HPDE6-E6E7 (cell line): ENCODE data around the gene NFIA.
"Not testable (repeated sequence)": the region's sequence is repeated elsewhere in the genome, so short reads cannot be mapped to it uniquely, and the experiment has no call there.

Experiments used
- DNase-seq: peaks from one replicate; pipeline ENCODE4 v3.0.0; 2011; ENCODE audit warnings: missing footprints; ENCODE audit errors: extremely low spot score

Gene NFIA

DNA sequence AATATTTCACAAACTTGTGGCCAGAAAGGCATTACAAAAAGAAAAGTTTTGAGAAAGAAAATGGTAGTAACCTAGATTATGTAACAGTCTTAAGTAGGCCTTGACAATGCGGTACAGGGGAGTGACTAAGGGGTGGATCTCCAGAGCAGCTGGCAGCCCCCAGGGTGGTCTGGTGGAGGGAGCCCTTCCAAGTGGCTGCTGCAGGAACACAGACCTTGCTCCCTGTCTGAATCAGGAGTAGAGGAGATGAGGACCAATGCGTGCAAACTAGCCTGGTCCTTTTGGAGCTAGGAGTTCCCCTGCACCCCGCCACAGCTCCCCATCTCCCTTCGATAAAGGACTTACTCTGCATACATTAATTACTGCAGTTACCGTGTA, 189.0 kb downstream of the NFIA start:
- no peak for DNase-seq

DNA sequence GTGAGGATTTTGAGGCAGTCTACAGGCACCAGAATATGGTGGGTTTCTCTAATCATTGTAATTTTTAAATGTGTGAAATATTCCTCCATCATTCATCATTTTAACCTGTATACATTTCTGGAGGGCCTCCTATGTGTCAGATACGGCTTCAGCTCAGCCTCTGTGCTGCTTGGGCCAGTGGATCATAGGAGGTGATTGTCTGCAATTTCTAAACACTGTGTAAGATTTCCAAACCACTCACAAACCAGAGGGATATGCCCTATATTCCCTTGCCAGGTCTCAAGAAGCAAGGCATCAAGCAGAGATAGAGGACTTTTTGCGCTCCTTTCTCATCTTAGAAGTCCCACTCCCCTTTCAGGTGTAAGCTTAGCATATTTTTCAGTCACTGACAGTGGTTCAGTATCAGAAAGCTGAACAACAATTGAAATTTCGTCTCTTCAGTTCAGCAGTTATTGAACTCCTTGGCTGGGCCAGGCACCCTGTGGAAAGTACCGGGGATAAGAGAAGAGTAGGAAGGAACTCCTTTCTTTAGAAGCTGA, 190.9 kb downstream of the NFIA start:
- no peak for DNase-seq

DNA sequence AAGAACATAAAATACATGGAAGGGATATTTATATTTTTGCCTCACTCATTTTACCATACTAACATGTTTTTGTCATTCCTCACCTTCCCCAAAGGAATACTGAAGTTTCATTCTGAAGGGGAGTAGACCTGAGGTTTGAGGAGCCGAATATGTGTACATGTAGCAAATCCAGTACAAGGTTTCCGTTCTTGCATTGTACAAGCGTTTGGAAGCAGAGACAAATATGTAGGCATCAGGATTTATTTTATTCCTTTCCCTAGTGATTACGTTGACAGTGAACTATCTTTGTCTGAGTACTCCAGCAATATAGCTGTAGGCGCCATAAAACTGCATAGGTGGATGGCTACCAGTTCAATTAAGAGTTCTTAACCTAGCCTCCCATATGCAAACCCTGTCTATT, 191.5 kb downstream of the NFIA start:
- no peak for DNase-seq

DNA sequence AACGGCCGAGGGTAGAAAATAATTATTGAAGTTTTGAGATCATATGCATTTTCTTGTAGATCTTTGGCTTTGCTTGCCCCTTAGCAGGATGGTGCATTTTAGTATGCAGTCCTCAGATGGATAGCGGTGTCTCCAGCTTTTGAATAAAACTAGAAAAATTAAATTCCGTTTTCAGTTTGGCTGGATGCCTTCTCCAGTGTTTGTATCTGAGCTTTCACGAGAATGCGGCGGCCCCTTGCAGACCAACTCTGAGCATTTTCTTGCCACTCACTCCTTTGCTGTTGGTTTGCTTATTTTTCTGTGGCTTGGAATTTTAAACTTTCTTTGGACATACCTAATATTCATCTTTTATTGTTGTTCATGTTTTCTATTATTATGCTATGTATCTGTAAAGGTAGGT, 192.6 kb downstream of the NFIA start:
- no peak for DNase-seq

DNA sequence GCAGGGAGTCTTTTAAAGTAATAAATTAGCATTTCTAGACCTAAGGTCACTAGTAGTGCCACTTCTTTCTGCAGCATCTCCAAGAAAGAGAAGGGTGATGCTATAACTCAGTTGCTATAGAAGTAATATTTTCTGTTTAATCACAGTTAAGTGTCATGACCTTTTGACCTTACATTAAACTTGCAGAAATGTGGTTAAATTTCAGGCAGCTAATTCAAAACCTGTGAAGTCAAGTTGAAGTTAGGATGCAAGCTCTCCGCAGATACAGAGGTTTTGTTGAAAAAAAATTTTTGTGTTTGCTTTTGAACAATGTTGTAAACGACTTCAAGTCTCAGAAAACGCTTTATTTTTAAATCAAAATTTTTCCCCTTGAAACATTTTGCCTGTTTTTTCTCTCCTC, 193.9 kb downstream of the NFIA start:
- no peak for DNase-seq

DNA sequence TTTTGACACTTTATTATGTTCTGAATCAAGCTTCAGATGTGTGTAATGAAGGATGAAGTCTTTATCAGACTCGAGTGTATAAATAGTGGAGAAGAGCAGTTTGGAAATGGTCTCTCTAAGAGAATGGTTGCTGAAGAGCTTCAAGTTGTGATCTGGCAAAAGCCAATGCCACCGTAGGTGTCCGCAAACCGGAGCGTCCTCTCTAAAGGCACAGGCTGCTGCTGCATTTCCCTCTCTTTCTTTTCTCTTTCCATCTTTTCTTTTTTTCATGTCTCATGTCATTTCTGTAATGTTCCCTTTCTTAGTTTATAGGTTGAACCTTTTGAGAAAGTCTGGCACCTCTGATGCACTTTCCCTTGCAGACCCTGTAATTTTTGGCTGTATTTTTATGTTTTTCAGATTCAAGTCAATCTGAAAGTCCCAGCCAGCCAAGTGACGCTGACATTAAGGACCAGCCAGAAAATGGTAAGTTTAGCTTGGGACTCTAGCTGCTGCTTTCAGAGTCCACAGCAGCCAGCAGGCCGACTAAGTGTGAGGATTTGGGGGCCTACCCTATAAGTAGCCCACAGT, 194.8 kb downstream of the NFIA start:
- no peak for DNase-seq

DNA sequence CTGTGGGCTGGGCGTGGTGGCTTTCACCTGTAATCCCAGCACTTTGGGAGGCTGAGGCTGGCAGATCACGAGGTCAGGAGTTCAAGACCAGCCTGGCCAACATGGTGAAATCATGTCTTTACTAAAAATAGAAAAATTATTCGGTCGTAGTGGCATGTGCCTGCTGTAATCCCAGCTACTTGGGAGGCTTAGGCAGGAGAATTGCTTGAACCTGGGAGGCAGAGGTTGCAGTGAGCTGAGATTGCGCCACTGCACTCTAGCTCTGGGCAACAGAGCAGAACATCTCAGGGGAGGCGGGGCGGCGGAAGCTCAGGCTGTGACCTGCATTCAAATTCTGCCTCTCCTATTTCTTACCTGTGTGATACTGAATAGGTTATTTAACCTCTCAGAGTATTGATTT, 196.1 kb downstream of the NFIA start:
- DNase-seq = not testable (repeated sequence)

DNA sequence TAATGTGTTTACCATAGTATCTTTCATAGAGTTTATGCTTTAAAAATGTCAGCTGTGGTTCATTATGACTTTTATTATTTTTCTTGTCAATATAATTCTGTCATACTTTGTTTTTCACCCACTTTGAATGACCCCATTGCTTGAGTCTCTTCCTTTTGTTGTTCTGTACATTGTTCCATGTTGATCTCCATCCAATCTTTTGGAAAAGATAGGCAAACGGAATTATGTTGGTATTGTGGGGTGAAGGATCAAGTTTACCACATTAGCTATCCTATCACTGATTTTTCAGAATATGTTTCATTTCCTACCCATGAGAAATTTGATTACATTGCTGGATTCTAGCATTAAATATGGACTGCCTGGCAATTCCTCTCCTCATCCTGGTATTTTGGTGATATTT, 196.6 kb downstream of the NFIA start:
- no peak for DNase-seq

DNA sequence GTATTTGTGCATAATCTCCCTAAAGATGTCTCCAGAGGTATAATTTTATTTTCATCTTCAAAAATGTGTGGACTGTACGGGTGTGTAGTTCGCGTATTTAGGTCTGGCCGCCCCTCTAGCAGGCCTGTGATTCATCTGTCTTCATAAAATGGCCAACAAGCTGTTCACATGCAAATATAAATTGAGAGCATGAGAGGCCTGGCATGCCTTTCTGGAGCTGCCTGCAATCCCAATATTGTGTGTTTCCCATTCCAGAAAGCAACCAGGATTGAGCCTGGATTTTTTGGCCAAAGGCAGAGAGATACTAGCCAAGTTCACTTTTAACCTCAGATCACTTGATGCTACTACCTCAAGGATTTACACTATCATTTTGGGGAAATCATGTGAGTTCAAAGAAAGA, 197.2 kb downstream of the NFIA start:
- no peak for DNase-seq

DNA sequence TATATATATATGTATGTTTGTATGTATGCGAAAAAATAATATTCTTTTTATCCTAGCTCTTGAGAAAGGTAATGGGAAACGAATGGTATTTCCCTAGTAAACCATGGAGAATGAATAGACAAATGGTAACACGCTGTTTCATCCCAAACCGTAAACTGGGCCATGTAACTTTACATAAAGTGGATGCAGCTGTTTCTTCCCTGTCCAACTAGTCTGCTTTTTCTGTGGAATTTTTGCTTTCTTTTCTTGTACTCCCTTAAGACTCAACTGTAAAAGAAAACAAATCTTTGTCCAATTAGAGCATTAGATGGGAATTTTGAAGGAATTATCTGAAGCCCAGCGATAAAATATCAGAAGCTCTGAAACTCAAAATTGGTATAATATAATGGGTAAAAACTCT, 198.1 kb downstream of the NFIA start:
- DNase-seq = no peak

DNA sequence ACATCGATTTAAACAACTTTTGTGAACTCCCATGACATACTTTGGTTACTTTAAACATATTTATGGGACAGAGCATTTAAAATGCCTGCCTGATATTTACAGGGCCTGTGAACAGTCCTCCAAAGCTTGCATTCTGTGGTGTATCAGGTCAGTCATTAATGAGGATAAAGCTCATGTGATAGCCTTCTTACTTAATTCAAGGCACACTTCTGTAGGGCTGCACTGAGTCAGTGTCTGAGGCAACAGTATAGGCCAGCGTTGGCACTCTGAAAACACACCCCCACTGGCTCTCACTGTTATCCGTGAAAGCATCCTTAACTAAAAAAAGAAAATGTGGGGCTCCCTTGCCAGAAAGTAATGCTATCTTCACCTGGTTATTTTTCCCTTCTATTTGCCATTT, 200.0 kb downstream of the NFIA start:
- DNase-seq = no peak

DNA sequence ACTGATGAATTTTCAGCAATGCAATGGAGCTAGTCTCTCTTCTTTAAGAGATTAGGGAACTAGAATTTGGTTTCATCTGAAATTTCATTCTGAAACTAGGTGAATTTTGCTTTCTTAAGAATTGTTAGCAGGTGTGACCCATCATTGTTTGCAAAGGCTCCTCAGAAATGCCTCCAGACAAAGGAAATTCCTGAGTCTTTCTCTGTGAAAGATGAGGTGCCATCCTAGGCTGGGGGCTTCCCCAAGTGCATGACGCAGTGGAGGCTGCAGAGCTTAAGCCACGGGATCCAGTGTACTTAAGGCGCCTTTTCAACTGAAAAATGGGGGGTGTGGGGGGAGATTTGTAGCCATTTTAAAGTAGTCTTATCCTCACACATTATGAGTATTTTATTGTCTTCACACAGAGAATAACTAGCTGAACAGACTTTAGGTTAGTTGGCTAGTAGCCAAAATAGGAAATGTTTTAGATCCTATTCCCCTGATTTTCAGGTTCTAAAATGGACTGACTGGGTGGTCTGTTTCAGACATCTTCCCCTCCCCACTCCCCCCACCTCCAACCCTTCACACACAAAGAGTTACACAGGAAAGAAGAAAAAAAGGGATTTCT, 202.0 kb downstream of the NFIA start:
- DNase-seq = no peak

DNA sequence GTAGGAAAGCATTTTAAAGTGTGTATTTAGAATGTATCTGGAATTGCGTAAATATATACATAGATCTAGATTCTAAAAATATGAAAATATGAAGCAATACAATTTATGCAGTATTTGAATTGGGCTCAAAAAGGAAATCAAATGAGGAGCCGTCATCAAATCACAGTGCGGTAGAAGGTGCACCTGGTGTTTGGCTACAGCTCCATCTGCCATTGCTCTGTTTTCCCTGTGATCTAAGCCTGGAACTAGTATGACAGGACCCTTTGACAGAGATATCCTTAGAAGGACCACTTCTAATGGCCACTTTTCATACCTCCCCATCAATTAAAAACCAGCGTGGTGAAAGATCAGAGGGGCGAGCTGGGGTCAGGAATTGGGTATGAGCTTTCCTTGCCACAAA, 202.6 kb downstream of the NFIA start:
- no peak for DNase-seq

DNA sequence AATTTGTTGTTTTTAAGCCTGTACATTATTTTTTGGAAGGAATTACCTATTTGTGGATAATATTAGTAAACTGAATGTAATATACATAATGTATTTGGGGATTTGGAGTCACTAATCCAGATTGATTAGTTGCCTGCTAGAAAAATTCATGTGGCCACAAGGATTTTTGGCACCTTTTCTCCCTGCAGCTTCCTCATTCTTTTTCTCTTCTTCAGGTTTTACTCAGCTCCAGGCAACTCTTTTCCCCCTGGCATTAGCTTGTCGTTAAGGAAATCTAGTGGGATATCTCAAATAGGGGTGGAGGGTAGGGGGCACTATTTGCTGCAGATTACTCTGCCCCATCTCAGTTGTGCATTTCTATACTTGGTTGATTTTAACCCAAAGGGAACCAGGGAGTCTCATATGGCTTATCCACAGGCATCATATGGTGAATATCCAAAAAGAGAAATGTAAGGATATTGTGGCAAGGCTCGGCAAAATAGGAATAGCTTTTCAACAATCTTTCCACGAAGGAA, 203.1 kb downstream of the NFIA start:
- DNase-seq = no peak

DNA sequence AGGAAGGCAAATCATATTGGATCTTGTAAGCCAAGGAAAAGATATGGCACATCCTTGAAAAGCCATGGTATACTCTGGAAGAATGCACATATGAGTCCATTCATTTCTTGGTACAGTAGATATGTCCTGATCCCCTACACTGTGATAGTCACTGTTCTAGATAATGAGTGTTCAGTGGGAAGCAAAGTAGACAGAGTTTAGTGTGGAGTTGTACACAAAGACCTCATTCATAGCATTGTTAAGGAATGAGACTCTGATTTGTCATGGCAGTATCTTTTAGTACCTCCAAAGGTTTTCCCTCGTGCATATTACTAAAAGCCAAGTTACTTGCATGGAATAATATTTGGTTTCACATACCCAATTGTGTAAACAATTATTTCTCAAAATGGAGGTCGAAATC, 204.7 kb downstream of the NFIA start:
- DNase-seq = no peak

DNA sequence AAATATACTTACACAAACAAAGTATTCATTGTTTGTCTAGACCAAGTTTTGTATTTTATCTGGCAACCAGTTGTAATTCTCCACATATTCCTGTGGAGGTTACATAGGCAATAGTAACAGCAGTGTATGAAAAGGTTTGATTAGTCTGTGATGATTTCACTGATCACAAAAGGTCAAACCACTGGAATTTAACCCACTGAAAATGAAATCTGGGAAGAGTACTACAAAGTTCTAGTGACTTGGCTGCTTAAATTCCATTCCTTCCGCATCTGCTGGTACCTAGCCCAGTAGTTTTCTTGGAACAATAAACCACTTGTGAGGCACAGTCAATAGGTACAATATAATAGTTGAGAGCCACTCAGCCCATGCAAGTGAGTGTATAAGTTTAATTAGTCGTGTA, 205.4 kb downstream of the NFIA start:
- DNase-seq = no peak

DNA sequence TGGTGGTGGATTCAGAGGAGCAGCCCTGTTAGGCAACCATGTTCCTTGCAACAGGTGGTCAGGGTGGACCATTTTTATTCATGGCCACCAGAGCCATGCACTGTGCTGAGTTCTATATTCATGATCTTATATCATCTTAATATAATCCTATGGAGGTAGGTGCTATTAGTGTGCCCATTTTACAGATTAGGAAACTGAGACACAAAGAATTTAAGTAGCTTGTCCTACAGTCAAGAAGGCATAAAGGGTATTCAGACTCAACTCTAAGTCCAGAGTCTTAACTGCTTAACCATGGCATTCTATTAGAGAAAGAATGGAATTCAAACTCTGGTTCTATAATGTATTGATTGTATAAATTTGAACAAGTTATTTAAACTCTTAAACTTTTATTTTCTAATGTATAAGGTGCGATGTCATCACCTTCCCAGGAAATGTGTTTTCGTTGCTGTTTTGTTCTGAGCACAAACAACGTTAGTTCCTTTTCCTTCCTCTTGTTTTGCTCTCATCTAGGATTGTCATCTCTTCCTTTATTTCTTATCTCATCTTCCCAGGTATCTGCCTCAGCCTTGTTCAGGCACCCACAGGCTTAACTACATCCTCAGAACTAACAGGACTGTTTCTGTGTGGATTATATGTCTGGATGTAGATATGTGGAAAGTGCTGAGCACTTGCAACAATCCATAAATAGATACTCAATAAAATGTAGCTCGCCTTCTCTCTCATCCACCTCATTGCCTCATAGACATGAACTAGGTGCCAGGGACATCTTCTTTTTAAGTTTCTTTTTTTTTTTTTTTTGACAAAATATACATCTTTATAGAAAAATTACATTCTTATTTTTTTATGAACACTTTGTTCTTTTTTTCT, 207.1 kb downstream of the NFIA start:
- DNase-seq = no peak

DNA sequence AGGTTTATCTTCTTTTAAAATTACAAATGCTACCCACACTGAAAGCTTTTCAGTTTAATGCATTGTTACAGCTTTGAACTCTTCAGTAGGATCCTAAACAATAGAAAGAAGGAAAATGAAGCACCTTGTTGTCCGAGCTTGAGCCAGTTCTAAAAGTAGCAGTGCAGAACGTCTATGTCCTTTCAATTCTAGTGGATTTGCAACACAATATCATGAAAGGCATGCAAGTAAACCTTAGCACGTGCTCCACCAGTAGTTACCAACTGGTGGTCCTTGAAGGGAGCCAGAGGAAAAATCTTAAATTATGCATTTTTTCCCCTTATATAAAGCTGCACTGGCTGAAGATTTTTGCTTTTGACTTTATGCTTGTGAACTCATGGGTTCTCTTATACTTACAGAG, 208.2 kb downstream of the NFIA start:
- DNase-seq = no peak

DNA sequence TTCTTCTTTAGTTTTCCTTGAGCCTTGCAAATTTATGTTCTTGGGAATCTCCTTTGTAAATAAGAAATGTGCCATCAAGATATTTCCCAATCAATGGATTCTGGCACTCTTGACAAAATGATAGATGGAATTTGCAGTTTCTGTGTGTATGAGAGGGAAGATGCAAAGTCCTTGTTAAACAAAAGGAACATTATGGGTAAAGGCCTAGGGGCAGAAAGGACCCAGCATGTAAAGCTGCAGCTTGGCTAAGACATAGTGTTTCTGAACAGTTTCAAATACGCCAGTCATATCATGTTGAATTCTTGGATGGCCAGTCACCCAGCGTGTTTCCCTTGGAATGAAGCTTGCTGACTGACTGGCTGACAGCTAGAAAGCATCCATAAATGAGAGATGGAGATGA, 210.8 kb downstream of the NFIA start:
- DNase-seq = no peak

DNA sequence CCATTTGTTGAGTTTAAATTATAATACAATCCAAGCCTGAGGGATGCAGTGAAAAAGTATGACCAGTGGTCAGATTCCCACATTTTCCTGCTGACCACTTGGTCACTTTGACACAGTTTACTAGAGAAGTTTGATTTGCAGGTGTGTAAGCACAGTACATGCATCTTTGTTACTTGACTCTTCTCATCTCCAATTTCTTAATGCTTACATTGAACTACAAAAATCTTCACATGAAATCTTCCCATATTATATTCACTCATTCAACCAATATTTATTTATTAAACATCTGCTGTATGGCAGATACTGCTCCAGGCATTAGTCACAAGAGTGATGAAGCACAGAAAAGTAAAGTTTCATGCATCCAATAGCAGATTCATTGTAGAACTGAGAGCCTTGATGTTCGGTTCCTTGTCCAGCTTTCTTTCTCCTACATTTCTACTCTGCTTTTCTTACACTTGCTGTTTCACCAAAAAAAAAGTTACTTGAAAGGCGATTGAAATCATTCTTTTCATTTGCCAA, 211.7 kb downstream of the NFIA start:
- DNase-seq = no peak

DNA sequence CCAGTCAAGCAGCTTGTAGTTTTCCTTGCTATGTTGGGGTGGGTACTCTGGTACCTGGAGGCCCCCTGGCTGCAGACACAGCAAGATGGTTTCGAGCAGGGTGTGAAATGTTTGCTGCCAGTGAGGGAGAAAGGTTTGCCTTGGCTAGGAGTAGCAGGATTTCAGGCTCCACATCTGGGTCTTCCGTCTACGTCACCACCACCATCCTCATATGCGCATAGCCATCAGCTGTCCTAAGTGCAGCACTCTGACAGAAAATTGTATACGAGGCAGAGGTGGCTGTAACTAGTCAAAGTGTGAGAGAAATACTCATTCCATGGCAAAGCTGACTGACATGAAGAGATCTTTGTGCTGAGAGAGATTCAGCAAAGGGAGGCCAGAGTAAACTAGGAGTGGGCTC, 212.6 kb downstream of the NFIA start:
- no peak for DNase-seq

DNA sequence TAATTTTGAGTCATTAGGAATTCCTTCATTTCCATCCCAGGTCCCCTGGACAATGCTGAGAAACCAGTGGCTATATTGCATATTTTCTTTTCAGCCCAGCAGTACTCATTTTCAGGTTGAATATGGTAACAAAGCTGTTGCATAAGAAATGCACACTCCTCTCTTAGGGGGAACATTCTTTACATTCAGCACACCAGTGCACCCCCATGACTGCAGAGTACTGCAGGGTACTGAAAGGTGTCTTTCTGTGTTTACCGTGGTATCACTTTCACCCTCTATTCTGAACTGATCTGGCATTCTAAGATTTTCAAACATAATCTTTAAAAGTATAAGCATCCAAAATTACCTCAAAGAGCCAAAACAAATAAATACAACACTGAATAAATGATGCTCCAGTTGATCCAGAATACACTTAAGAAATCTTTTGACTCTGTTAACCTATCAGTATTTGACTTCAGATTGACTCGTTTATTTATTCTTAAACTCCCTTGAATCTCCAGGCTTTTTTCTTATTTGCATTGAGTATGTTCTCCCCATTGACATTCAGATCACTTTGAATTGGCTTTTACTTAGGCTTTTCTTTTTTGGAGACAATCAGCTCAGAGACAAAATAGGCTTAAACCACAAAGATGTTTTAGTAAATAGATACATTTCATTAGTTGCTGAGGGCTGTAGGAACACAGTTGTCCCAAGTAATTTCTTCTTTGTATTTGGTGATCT, 213.6 kb downstream of the NFIA start:
- no peak for DNase-seq
